Duodenal mucosa (tissue), 2 donors: Measurements from ENCODE around the gene AHR.
A peak's percentile ranks its signal among the peaks of the same experiment; 100 is the strongest.

ENCODE experiments used
- H3K27ac ChIP-seq: one replicate; pipeline ENCODE4 v1.7.0; 2013; ENCODE audit warnings: low read depth, low read length
- H3K27me3 ChIP-seq, 2 donors: one replicate each; pipeline ENCODE4 v1.7.0; 2013; ENCODE audit warnings: low read length in 2 of 2, control low read depth in 1 of 2; ENCODE audit not compliant: insufficient read depth in 2 of 2, control insufficient read depth in 1 of 2
- H3K36me3 ChIP-seq, 2 donors: one replicate each; pipeline ENCODE4 v1.7.0; 2013; ENCODE audit warnings: low read length in 2 of 2, control low read depth in 1 of 2; ENCODE audit not compliant: insufficient read depth in 2 of 2, control insufficient read depth in 1 of 2
- H3K4me1 ChIP-seq, 2 donors: one replicate each; pipeline ENCODE4 v1.7.0; 2013; ENCODE audit warnings: low read length in 2 of 2, control low read depth in 1 of 2; ENCODE audit not compliant: insufficient read depth in 2 of 2, control insufficient read depth in 1 of 2
- H3K4me3 ChIP-seq, 2 donors: one replicate each; pipeline ENCODE4 v1.7.0; 2013; ENCODE audit warnings: low read length in 2 of 2, low read depth in 1 of 2
- H3K9ac ChIP-seq, 2 donors: one replicate each; pipeline ENCODE4 v1.7.0; 2013; ENCODE audit warnings: low read length in 2 of 2, low read depth in 1 of 2
- H3K9me3 ChIP-seq, 2 donors: one replicate each; pipeline ENCODE4 v1.7.0; 2013; ENCODE audit warnings: low read length in 2 of 2, control low read depth in 1 of 2; ENCODE audit not compliant: control insufficient read depth in 1 of 2

AHR gene

DNA sequence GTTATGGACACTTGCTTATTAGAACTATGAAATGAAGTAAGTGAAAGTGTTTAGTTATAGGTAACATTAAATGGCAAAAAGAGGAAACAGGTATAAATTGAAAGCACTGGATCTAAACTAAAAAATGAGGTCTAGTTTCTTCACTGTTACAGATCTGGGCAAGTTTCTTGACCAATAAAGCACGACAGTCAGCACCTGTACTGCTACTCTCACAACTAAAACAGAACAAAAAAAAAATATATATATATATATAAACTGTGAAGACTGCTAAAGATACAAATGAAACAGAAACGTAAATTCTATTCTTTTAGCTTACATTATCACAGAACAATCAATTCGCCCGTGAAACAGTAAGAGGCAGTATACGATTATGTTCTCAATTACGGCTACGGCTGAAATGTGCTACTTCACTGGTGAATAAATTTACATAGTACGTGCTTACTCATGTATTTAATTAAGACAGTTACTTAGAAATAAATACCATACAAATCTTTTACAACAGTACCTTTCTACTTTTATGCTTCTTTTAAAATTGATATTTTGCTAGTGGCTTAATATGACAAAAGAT is 4.2 kb downstream of the AHR start:
- no peak overlapping the region for H3K27ac ChIP-seq
- H3K4me3 ChIP-seq: peak overlapping the region; percentile 3 to 29
- no peak overlapping the region for H3K9ac ChIP-seq

DNA sequence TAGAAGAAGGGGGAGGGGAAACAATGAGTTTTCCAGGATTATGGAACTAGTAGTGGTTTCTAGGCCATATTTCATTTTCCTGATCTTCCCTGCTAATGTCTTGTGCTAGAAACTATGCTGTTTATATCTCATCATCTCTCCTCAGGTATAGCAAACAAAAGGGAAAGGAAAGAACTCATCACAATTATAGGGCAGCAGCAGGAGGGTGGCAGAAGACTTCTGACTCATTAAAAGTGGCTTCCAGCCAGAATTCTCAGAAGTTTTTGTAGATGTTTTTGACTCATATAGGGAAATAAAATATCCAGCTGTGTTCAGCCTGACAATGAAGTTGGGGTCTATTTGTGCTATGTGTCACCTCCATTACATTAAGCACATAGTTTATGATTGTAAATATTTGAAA is 6.5 kb downstream of the AHR start:
- Histone ChIP-seq H3K27ac (no peak overlapping the region), H3K4me3 (peak overlapping the region; percentile 13 to 48), H3K4me1 (peaks cover 24 to 47% of the 10 kb centered on the region in 2 donors), H3K27me3 (no peaks in the 10 kb centered on the region), H3K36me3 (no peaks in the 10 kb centered on the region), H3K9me3 (no peaks in the 10 kb centered on the region), H3K9ac (peak overlapping the region in 1 of 2 donors; percentile 22)

More for the DNA sequence above, 4.2 kb downstream of the AHR start:
- H3K9me3 ChIP-seq: no peaks in the 10 kb centered on the region
- no peaks in the 10 kb centered on the region for H3K27me3 ChIP-seq
- no peaks in the 10 kb centered on the region for H3K36me3 ChIP-seq
- peaks cover 22 to 34% of the 10 kb centered on the region in 2 donors for H3K4me1 ChIP-seq

DNA sequence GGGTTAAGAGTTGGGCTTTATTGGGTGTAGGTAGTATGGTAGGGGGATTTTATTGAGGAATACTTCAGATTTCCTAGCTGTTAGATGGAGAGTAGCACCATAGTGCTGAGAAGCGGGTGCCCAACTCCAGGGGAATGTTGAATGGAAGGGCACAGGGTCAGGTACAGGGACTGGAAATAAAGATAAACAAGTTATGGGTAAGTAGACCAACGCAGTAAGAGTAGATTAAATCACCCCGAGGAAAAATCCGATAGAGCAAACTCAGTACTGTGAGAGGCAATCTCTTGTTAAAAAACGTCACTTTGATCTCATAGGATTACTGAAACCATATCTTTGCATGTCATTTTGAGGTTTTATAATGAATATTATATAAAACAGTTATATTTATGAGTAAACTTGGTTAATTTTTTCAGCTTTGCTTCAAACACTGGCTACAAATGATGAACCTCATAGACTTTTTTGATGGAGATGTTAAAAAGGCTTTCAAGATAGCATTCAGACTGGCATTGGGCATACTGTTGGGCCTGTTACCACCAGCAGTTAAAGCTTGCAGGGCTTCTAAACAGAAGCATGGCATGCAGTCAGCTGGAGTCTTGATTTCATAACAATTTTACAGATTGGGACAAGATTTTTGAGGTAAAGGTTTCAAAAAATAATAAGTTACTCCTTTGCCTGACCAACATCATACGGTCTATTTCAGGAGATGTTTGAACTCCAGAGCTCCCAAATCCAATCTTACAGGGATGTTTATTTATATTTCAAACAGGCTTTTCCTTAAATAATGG is 7.1 kb downstream of the AHR start:
- no peaks in the 10 kb centered on the region for H3K9me3 ChIP-seq
- H3K9ac ChIP-seq: no peak overlapping the region
- no peaks in the 10 kb centered on the region for H3K36me3 ChIP-seq
- H3K27me3 ChIP-seq: no peaks in the 10 kb centered on the region
- peaks cover 24 to 47% of the 10 kb centered on the region in 2 donors for H3K4me1 ChIP-seq
- peak overlapping the region; percentile 13 to 45 for H3K4me3 ChIP-seq
- H3K27ac ChIP-seq: no peak overlapping the region

DNA sequence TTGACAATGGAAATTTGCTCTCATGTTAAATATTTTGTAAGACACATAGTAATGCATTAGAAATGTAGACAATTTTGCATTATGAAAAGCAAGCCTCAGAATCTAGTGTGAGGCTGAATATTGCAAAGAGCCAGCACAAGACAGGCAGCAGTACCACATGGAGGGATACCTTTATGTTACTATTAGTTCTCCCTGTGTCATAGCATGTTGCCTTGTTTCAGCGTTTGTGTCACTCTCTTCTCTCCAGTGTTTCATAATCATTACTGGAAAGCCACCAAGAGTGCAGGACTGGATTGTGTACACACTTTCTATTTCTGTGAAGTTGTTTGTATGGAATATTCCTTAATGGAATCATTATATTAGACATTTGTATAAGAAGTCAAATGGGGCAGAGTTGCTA is 8.5 kb downstream of the AHR start:
- Histone ChIP-seq H3K27ac (peak overlapping the region; percentile 47), H3K36me3 (peaks cover 5 to 10% of the 10 kb centered on the region in 2 donors), H3K27me3 (no peaks in the 10 kb centered on the region), H3K9ac (no peak overlapping the region), H3K9me3 (no peaks in the 10 kb centered on the region), H3K4me3 (peak overlapping the region in 1 of 2 donors; percentile 8), H3K4me1 (peaks cover 21 to 47% of the 10 kb centered on the region in 2 donors)

DNA sequence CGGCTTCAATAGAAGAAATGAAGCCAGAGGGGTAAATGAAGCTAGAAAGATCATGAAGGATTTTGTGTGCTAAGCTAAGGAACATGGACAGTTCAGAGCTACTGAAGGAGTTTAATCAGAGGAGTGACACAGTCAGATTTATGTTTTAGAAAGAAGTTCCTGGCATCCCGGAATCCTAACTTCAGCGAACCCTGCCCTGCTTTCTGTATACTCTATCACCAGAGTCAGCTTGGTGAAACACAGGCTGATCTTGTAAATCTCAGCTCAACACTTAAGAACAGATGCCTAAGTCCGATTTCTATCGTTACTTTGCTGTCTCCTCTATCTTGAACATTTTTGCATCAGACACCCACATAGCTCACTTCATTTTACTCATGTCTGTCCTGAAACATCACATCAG is 9.1 kb downstream of the AHR start:
- Histone ChIP-seq H3K27ac (peak overlapping the region; percentile 47), H3K9me3 (no peaks in the 10 kb centered on the region), H3K4me3 (peak overlapping the region in 1 of 2 donors; percentile 12), H3K27me3 (no peaks in the 10 kb centered on the region), H3K36me3 (peaks cover 7 to 11% of the 10 kb centered on the region in 2 donors), H3K9ac (peak overlapping the region in 1 of 2 donors; percentile 45), H3K4me1 (peaks cover 21 to 47% of the 10 kb centered on the region in 2 donors)

DNA sequence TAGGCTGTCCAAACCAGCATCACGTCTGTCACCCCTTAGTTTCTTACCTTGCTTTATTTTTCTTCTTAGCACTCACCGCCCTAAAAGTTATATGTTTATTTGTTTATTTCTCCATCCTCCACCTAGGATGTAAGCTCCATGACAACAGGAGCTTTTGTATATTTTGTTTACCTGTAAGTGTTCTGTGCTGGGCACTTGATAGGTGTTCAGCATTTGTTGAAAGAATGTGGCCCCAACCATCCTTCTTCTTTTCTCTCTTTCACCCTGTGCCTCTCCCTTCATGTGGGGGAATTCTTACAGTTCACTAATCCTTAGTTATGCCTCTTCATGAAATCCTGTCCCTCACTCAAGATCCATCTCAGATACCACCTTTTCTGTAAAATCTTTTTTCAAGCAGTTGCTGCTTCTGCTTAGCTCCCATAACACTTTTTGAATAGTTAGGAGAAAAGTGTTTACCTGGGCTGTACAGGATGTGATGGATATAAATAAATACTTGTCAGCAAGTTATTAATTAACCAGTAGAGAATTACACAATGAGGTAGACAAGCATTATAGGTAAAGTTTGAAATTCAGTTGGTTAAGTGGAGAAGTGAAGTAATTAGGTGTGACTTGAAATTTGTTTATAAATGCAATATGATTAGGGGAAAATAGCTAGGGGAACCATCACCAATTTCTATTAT is 9.7 kb downstream of the AHR start:
- H3K27me3 ChIP-seq: no peaks in the 10 kb centered on the region
- H3K36me3 ChIP-seq: peaks cover 7 to 11% of the 10 kb centered on the region in 2 donors
- H3K4me3 ChIP-seq: no peak overlapping the region
- H3K27ac ChIP-seq: peak overlapping the region; percentile 1
- peak overlapping the region in 1 of 2 donors; percentile 45 for H3K9ac ChIP-seq
- peaks cover 21 to 47% of the 10 kb centered on the region in 2 donors for H3K4me1 ChIP-seq
- no peaks in the 10 kb centered on the region for H3K9me3 ChIP-seq

DNA sequence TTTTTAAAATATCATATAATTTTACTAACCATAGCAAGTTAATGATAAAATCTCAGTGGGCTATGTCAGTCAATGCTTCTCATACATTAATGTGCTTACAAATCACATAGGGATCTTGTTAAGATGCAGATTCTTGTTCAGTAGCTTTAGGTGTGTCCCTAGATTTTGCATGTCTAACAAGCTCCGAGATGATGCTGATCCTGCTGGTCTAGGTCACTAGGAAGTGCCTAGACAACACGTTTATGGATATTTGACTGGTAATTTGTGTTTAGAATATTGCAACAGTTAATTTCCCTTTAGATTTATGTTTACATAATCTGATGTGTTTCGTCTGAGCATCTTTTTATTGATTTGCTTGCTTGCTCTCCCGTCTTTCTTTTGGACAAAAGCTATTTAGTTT is 12.7 kb downstream of the AHR start:
- peaks cover 7 to 11% of the 10 kb centered on the region in 2 donors for H3K36me3 ChIP-seq

DNA sequence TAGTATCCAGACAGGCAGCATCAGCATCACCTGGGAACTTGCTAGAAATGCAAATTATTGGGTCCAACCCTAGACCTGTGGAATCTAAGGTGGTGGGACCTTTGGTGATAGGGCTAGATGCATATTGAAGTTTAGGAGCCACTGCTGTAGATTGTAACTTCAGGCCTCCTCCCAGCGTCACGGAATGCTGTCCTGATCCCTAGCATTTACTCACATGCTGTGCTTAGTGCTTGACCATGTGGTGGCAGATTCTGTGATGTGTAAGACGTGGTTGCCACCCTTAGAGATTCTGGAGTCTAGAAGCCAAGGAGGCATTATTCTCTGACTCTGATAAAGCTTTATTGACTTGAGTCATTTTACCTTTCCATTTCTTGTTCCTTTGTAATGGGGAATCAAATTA is 13.5 kb downstream of the AHR start:
- Histone ChIP-seq H3K4me1 (peaks cover 5 to 25% of the 10 kb centered on the region in 2 donors), H3K27ac (no peak overlapping the region), H3K9me3 (no peaks in the 10 kb centered on the region), H3K9ac (no peak overlapping the region), H3K27me3 (no peaks in the 10 kb centered on the region), H3K36me3 (peaks cover 7 to 15% of the 10 kb centered on the region in 2 donors), H3K4me3 (no peak overlapping the region)

More for the DNA sequence above, 12.7 kb downstream of the AHR start:
- Histone ChIP-seq H3K4me1 (peaks cover 11 to 32% of the 10 kb centered on the region in 2 donors), H3K27me3 (no peaks in the 10 kb centered on the region), H3K4me3 (no peak overlapping the region), H3K27ac (no peak overlapping the region), H3K9ac (no peak overlapping the region), H3K9me3 (no peaks in the 10 kb centered on the region)

DNA sequence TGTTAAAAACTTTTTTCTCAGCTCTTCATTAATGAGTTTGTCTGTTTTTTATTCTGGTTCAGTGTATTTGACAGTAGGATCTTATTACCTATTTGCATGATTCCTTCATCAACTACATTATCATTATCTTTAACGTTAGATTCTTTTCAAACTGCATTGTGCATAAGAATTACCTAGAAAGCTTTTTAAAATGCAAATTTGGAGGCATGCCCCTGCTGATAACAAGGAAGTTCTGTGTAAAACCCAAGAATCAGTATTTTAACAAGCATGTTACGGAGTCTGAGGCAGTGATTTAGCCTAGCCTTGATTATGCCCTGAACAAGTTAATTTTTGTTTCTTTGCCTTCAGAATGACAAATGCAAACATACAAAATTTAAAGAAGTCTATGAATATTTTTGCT is 14.2 kb downstream of the AHR start:
- H3K27ac ChIP-seq: no peak overlapping the region
- H3K9ac ChIP-seq: no peak overlapping the region
- no peaks in the 10 kb centered on the region for H3K9me3 ChIP-seq
- H3K4me3 ChIP-seq: no peak overlapping the region
- no peaks in the 10 kb centered on the region for H3K27me3 ChIP-seq
- H3K4me1 ChIP-seq: peaks cover 3 to 18% of the 10 kb centered on the region in 2 donors
- peaks cover 10 to 15% of the 10 kb centered on the region in 2 donors for H3K36me3 ChIP-seq

DNA sequence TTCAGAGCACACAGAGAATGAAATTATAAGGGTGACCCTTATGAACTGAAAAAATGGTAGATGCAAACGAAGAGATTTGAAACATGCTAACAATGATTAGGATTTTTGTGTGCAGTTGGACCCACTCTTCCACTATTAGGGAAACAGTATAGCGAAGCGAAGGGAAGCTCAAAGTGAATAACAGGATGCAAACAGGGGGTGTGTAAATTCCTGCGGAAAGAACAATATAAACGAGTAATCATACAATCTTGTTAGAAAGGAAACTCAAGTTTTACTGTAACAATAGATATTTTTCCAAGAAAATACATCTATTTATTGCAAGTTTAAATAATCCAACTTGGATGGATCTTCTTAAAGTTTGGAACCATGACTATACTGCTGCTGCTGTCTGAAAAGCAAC is 14.7 kb downstream of the AHR start:
- H3K9ac ChIP-seq: no peak overlapping the region
- no peaks in the 10 kb centered on the region for H3K9me3 ChIP-seq
- H3K27me3 ChIP-seq: no peaks in the 10 kb centered on the region
- H3K4me3 ChIP-seq: no peak overlapping the region
- peaks cover 0 to 16% of the 10 kb centered on the region in 2 donors for H3K4me1 ChIP-seq
- H3K36me3 ChIP-seq: peaks cover 10 to 15% of the 10 kb centered on the region in 2 donors
- H3K27ac ChIP-seq: no peak overlapping the region
